ENCODE results near the gene PDZK1IP1.

PDZK1IP1 gene

DNA sequence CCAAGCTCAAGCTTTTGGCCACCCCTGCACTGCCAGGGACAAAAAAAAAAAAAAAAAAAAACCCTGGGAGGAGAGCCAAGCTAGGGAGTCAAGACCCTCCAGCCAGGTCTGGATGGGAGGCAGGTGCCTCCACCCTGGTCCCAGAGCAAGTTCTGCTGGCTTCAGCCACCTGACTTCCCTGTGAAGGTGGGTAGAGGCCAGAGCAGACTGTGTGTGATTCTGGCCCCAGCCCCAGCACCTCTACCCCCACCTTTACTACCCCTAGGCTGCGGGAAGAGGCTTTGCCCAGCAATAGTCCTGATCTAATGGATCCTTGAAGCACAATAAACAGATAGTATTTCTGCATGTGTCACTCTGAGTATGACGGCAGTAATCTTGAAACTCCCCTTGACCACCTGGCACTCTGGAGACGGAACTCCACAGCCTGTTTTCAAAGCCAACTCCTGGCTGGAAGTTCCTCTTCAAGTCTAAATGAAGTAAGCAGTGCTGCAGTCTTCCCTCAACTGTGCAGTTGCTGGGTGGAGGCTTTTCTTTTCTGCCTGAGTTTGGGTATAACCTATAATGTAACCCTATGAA is 9.8 kb downstream of the PDZK1IP1 start:
- no peak for DNase-seq (ENCODE audit: extremely low read depth, insufficient read length)
- Histone ChIP-seq H3K36me3 (ENCODE audit: control insufficient read depth, insufficient read depth, low read length) (no peaks in the 10 kb centered on the region), H3K27me3 (replicated peaks; ENCODE audit: control insufficient read depth, insufficient read depth, low read length) (no peaks in the 10 kb centered on the region), H3K4me3 (replicated peaks; ENCODE audit: low read depth, low read length) (no peak overlapping the region)
- TF ChIP-seq, protein P1, sequence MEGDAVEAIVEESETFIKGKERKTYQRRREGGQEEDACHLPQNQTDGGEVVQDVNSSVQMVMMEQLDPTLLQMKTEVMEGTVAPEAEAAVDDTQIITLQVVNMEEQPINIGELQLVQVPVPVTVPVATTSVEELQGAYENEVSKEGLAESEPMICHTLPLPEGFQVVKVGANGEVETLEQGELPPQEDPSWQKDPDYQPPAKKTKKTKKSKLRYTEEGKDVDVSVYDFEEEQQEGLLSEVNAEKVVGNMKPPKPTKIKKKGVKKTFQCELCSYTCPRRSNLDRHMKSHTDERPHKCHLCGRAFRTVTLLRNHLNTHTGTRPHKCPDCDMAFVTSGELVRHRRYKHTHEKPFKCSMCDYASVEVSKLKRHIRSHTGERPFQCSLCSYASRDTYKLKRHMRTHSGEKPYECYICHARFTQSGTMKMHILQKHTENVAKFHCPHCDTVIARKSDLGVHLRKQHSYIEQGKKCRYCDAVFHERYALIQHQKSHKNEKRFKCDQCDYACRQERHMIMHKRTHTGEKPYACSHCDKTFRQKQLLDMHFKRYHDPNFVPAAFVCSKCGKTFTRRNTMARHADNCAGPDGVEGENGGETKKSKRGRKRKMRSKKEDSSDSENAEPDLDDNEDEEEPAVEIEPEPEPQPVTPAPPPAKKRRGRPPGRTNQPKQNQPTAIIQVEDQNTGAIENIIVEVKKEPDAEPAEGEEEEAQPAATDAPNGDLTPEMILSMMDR (IDR thresholded peaks at IDR 0.05; ENCODE audit: insufficient read depth, low read length, poor library complexity, severe bottlenecking), result no peak

DNA sequence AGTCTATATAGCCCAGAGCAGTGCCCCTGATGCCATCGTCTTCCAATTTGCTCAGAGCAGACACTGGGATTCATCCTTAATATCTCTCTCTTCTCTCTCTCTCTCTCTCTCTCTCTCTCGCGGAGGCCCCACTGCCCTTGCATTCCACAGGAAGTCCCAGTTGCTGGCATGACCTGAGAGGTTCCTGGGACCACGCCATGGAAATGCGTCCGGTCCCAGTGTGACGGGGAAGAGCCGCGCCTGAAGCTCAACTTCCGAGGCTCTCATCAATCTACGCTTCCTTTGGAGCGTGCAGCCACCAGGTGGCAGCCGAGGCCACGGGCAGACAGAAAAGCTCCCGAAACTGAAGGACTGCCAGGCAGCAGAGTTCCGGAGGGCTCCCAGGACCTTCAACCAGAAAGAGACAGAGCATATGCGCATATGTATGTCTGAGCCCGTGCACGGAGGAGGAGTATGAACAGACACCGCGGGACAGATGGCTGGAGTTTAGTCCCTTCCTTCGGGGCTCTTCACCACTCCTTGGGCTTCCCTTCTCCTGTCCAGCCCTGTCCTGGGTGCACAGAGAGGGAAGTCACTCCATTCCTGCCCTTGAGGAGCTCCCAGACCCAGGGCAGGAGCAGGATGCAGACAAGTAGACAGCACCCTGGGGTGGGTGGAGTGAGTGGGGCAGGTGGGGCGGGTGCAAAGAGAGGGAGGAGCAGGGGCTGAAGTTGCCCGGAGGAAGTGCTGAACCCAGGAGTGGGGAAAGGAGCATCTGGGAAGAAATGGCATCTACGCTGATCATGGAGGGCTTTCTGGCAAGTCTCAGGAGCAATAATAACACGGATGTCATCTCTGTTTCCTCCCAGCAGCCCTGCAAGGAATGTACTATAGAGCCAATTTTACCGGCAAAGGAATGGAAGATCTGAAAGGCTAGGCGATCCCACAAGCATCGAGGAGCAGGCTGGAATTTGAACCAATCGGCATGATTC is 10.5 kb downstream of the PDZK1IP1 start:
- Histone ChIP-seq H3K36me3 (ENCODE audit: control insufficient read depth, insufficient read depth, low read length) (no peaks in the 10 kb centered on the region), H3K4me3 (replicated peaks; ENCODE audit: low read depth, low read length) (peak overlapping the region; percentile 66), H3K27me3 (replicated peaks; ENCODE audit: control insufficient read depth, insufficient read depth, low read length) (no peaks in the 10 kb centered on the region)
- peak; percentile 79 for DNase-seq (ENCODE audit: extremely low read depth, insufficient read length)
- TF ChIP-seq, protein P1 (IDR thresholded peaks at IDR 0.05; ENCODE audit: insufficient read depth, low read length, poor library complexity, severe bottlenecking), result peak; percentile 94

DNA sequence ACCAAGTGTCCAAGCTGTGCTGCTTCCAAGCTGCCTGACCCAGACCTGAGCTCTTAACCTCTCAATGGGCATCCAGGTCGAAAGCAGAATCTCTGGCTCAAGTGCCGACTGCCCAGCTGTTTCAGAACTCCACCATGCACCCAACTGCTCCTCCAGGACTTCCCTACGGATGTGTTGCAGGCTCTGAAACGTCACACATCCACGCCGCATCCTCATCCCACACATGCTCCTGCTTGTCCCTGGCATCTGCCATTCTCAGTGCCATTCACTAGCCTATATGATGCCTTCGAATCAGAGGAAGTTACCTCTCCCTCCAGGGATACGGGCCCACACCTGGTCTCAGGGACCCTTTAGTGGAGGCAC is 11.2 kb downstream of the PDZK1IP1 start:
- DNase-seq (ENCODE audit: extremely low read depth, insufficient read length), result no peak
- Histone ChIP-seq H3K4me3 (replicated peaks; ENCODE audit: low read depth, low read length) (peak overlapping the region; percentile 66), H3K36me3 (ENCODE audit: control insufficient read depth, insufficient read depth, low read length) (no peaks in the 10 kb centered on the region)

DNA sequence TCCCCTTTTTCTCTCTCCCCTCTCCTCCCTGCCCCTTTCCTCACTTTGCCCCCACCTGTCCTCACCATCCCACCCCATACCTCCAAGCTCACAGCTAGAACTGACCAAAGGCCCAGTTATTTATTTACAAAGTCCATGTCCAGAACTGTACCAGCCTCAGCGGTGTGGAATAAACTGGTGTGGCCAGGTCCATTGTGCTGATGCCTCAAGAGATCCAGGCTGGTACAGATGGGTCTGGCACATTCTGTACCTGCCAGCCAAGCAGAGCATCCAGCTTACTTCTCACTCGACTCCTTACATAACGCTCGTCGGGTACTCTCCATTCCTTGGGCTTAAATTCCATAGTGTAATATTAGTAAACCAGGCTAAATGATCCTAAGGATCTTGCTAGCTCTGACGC is 11.8 kb downstream of the PDZK1IP1 start:
- no peaks in the 10 kb centered on the region for H3K36me3 ChIP-seq (ENCODE audit: control insufficient read depth, insufficient read depth, low read length)
- TF ChIP-seq, protein P1 (IDR thresholded peaks at IDR 0.05; ENCODE audit: insufficient read depth, low read length, poor library complexity, severe bottlenecking), result no peak
- no peaks in the 10 kb centered on the region for H3K27me3 ChIP-seq (replicated peaks; ENCODE audit: control insufficient read depth, insufficient read depth, low read length)
- DNase-seq (ENCODE audit: extremely low read depth, insufficient read length), result no peak
- H3K4me3 ChIP-seq (replicated peaks; ENCODE audit: low read depth, low read length), result no peak overlapping the region

More for the DNA sequence above, 11.2 kb downstream of the PDZK1IP1 start:
- TF ChIP-seq, protein P1 (IDR thresholded peaks at IDR 0.05; ENCODE audit: insufficient read depth, low read length, poor library complexity, severe bottlenecking), result no peak
- no peaks in the 10 kb centered on the region for H3K27me3 ChIP-seq (replicated peaks; ENCODE audit: control insufficient read depth, insufficient read depth, low read length)

DNA sequence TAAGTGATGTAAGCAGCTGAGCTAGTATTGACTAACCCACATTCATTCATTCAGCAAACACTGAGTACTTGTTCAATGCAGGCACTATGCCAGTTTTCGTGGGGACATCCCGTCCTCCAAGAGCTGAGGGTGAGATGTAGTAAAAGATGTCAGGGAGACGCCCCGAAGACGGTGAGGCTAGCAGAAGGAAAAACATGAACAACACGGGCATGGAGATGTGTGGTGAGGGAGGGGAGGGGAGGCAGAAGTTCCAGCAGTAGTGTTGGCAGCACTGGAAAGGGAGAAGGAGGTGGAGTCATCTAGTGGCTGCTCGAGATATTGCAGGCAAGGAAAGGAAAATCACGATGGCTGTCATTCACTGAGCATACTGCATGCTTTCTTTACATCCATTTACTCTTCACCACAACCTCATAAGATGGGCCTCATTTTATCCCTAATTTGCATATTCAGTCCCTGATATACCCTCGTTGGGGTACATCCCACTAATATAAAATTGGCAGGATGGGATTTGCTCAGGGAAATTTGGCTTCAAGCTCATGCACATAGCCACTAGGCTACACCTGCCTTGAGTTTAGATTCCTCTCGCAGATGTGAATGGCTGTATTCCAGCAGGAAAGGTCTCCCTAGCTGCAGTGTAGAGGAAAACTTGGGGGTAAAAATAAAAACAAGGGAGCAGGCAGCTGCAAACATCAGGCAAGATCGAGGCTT is 14.5 kb downstream of the PDZK1IP1 start:
- no peak for DNase-seq (ENCODE audit: extremely low read depth, insufficient read length)
- TF ChIP-seq, protein P1 (IDR thresholded peaks at IDR 0.05; ENCODE audit: insufficient read depth, low read length, poor library complexity, severe bottlenecking), result peak; percentile 97

More for the DNA sequence above, 14.5 kb downstream of the PDZK1IP1 start:
- Histone ChIP-seq H3K27me3 (replicated peaks; ENCODE audit: control insufficient read depth, insufficient read depth, low read length) (no peaks in the 10 kb centered on the region), H3K36me3 (ENCODE audit: control insufficient read depth, insufficient read depth, low read length) (no peaks in the 10 kb centered on the region), H3K4me3 (replicated peaks; ENCODE audit: low read depth, low read length) (no peak overlapping the region)
